Left renal pelvis (tissue), 4 donors: ENCODE measurements around the gene PRSS21. TPM values are rescaled to one million over a fixed set of nuclear protein-coding genes. Genes with fewer than 3 reads are reported as not detected.

Experiments used
- DNase-seq, 4 donors: peaks; one replicate each; pipeline ENCODE4 v3.0.0-alpha.2; 2013; ENCODE audit warnings: low read depth in 4 of 4, low spot score in 3 of 4
- polyA plus RNA-seq, 4 donors: library from polyadenylated mRNA; unstranded; fragments of 120-200 nt; gene quantifications; one replicate each; pipeline ENCODE4 v1.2.1, GENCODE V29; 2013; ENCODE audit not compliant: insufficient read length in 4 of 4

PRSS21 gene
- polyA plus RNA-seq, 4 donors = 0.44 TPM; not detected in 3

DNA sequence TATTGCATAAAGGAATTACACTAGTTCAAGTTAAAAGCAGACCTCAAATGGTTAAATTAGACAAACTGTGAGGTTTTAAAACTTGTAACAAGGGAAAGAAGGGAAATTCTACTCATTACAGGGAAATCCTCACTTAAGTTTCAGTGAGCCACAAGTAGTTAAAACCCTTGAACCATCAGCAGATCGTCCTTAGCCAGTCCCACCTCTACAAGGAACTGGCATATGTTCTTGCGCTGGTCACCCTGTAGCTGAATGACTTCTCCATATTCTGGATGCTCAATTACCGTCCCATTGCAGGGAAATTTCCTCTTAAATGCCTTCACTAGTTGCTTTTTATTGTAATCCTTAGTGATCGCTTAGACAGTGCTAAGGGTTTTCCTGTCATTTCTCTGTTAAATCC lies 5.5 kb downstream of the PRSS21 start:
- no peak for DNase-seq

DNA sequence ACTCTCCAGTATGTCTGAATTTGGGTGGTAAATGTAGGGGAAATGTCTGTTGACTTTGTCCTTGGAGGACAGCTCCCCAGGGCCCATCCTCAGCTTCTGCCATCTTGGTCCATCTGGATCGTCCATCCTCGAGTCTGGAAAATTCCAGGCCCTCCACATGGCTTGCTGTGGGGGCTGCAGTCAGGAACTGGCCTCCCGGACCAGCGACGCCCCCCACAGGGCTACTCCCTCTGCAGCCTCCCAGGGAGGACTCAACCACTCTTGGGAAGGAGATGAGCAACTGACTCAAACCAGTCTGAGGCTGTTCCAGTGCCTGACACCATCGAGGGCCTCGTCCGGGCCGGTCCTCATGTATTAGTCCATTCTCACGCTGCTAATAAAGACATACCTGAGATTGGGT lies 7.6 kb downstream of the PRSS21 start:
- DNase-seq = no peak

DNA sequence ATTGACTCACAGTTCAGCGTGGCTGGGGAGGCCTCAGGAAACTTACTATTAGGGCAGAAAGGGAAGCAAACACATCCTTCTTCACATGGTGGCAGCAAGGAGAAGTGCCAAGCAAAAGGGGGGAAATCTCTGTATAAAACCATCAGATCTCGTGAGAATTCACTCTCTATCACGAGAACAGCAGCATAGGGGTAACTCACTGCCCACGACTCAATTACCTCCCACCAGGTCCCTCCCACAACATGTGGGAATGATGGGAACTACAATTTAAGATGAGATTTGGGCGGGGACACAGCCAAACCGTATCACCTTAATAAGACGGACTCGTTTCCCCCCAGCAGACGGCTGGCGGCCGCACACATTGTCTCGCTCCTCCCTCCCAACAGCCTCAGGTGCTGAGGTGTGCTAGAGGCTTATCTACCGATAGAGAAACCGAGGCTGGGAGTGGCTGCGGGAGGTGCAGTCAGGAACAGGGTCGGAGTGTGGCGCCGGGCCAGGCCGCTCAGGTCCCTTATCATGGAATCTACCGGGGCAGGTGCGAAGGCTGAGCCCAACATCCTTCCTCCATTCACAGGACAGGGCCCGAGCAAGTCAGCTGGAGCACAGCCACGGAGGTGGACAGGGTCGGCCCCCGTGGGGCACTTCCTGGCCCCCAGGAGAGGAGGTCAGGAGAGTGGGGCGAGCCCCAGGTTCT lies 8.2 kb downstream of the PRSS21 start:
- no peak for DNase-seq

DNA sequence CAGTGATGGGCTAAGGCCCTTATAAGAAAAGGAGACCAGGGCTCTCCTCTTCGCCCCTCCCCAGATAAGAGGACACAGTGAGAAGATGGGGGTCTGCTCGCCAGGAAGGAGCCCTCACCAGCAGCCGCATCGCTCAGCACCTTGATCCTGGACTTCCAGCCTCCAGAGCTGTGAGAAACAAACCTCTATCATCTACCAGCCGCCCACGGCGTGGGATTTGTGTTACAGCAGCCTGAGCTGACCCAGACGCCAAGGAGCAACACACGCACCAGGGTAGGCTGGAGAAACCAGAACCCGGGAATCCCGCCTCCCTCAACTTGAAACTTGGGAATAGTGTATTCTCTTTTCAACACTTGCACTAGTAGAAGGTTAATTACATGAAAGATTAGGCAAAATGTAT lies 8.9 kb downstream of the PRSS21 start:
- DNase-seq = no peak

DNA sequence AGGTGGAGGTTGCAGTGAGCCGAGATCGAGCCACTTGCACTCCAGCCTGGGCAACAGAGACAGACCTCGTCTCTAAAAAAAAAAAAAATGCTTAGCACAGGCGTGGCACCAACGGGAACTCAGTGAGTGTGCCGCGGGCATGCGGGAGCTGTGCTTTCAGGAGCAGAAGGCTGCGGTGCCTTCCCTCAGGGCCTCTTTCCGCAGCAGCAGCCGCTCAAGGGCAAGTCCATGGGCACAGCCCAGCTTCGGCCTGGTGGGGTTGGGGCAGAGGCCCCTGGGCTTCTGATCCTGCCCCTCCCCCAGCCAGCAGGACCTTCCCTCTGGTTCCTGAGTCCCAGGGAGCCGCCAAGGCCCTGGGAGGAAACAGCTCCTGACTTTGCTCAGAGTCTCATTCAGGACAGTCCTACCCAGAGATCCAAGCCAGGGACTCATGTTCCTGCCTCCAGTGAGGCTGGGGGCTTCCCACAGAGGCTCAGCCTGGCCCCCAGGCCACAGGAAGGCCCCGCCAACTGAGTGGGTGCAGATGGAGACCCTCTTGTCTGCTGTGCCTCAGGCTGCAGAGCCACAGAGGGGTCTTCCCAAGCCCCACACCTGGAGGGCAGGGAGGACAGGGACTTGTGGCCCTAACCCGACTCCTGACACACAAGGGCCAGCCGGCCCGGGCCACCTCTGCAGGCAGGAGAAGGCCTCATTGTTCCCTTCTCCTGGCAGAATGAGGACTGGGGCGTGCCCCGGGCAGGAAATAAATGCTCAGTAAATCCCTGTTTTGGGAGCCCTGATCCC lies 9.7 kb downstream of the PRSS21 start:
- no peak for DNase-seq

DNA sequence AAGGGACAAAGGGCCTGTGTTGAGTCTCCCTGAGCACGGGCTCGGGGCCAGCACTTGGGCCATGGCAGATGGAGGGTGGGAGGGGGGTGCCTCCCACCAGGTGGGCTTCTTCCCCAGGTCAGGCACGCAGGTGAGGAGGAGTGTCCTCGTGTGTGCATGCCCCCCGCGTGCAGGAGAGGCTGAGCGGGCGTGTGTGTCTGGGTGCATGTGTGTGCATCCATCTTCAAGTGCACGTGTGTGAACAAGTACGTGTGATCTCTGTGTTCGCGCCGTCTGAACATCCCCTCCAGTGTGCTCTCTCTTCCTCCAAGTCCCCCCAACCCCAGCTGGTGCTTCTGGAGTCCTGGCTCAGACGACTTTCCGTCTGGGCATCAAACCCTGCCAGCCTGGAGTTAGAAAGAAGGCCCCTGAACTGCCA lies 10.3 kb downstream of the PRSS21 start:
- no peak for DNase-seq

DNA sequence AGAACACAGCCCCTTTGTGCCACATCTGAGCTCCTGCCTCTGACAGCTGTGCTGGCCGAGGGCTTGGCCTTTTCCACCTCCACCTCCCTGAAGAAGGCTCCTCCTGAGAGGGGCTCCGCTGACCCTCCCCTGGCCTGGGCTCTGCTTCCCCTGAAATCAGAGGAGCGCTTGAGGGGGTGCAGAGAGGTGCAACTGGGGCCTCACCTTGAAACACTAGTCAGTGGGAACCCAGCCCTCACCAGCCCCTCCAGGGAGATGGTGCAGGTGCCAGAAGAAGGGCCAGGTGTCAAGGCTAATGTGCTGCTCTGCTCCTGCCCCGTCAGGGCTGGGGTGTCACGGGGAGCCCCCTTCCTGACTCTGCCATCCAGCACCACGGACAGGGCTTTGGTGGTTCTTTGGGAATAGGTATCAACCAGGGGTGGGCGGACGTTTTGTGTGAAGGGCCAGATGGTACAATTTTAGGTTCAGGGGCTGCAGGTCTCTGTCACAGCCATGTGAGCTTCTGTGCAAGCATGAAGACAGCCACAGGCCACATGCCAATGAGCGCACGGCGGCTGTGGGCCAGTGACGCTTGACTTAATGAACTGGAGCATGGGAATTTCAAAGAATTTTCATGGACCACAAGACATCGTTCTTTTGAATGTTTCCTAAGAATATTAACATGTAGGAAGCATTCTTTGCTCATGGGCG lies 10.9 kb downstream of the PRSS21 start:
- DNase-seq = no peak

DNA sequence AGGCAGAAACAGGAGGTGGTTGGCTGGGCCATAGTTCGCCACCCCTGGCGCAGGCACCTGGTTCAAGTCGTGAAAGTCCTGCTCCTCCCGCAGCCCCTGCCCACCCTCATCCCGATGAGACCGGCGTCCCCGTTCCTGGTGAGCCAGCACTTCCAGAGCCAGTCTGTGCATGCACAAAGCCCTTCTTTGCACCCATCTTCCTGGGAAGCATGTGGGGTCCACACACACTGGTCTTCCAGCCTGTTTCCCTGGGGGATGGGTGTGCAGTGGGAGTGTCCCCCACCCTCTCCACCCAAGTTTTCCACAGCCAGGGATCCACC lies 11.4 kb downstream of the PRSS21 start:
- no peak for DNase-seq

DNA sequence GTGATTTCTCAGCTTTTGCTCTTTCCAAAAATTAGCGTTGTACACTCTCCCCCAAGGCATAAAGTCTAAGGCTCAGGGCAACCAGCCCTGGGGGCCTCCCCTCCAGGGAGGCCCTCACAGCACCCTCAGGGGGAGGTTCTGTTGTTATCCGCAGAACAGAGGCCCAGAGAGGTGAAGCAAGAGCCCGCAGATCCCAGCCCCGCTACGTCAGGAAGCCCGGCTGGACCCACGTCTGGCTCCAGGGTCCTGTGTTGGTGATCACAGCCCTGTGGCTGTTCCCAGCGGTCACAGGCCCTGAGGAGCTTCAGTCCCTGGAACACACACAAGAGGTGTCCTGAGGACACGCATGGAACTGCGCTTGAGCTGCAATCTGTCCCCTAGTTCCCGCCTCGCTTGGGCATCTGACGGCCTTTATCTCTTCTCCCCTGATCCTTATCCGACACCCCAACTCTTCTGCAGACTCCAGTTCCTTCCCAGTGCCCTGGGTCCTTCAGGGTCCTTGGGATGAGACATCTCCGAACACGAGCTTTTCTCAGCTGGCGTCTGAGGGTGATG lies 11.9 kb downstream of the PRSS21 start:
- no peak for DNase-seq

DNA sequence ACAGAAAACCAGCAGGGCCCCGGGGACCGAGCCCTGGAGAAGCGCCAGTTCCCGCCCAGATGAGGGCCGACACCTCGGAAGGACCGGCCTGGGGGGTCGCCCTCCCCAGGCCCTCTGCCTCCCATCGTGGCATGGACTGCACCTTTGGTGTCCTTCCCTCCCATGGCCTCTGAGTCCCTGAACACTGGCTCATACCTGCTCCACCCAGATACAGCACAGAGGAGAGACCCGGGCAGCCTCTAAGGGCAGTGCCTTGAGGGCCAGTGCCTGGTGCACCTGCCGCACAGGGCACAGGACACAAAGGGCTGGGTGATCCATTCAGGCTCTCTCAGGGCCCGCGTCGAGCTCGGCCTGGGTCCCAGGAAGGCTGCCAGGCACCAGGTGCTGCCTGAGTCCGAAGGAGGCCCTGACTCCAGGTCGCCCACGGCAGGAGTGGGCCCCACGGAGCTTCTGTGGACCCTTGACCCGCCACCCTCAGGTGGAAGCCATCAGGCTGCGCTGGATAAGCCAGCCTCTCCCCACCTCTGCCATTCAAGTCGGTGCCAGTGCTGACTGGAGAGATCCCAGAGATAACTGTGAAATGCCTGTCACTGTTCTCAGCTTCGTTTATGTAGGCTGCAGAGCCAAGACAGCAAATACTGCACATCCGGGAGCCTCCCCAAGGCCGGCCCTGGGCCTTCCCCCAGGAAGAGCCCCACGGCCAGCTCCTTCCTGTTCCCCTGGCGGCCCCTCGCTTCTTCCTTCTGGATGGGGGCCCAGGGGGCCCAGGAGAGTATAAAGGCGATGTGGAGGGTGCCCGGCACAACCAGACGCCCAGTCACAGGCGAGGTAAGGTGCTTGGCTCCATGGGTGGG lies 12.7 kb downstream of the PRSS21 start, which contains the start of gene ZG16B:
ZG16B (plus strand) TSS at position 803 of the 854 bp plus-strand sequence. CDS start 139 bp downstream, outside the sequence.
- no peak for DNase-seq

DNA sequence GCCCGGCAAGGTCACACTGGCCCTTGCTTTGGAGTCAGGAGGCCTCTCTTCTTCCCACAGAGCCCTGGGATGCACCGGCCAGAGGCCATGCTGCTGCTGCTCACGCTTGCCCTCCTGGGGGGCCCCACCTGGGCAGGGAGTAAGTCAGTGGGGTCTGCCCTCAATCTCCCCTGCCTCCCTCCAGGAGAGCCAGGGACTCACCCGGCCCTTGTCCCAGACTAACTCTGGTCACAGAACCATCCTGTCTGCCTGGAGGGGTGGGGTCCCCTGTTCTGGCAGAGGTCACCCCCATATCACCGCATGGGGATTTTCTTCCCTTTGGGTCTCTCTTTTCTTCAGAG lies 13.3 kb downstream of the PRSS21 start:
- no peak for DNase-seq

DNA sequence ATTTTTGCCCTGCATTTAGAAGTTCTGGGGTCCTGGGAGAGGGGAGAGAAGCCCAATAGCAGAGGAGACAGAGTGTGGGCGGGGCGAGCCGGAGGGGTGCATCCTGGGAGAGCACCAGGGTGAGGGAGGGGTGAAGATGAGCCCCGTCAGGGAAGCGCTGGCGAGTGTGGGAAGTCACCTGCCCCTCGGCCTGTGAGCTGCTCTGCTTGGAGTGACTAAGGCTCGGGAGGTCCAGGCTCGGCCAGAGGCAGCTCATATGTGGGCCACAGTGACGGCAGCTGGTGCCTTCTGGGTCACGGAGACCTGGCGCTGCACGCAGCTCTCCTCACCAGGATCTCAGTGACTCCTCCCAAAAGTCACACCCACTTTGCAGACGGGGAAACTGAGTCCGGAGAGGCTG lies 14.2 kb downstream of the PRSS21 start:
- no peak for DNase-seq

DNA sequence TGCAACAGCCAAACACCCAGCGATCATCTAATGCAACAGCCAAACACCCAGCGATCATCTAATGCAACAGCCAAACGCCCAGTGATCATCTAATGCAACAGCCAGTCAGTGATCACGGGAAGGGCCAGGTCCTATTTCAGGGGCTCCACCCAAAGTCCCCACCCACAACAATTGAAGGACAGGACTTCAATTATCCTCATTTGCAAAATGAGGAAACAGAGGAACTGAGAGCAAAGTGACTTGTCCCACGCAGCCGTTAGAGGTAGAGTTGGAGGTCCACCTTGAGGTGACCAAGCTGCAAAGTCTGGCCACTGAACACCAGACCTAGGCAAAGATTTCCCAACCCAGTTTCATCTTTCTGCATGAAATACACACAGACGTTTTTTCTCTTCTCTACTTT lies 16.7 kb downstream of the PRSS21 start:
- no peak for DNase-seq

DNA sequence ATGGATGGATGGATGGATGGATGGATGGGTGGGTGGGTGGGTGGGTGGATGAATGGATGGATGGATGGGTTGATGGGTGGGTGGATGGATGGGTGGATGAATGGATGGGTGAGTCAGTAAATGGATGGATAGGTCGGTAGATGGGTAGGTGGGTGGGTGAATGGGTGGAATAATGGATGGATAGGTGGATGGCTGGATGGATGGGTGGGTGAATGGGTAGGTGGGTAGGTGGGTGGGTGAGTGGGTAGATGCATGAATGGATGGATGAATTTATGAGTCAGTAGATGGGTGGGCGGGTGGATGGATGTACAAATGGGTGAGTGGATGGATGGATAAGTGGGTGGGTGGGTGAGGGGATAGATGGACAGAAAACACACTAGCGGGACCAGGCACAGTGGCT lies 17.9 kb downstream of the PRSS21 start:
- no peak for DNase-seq

DNA sequence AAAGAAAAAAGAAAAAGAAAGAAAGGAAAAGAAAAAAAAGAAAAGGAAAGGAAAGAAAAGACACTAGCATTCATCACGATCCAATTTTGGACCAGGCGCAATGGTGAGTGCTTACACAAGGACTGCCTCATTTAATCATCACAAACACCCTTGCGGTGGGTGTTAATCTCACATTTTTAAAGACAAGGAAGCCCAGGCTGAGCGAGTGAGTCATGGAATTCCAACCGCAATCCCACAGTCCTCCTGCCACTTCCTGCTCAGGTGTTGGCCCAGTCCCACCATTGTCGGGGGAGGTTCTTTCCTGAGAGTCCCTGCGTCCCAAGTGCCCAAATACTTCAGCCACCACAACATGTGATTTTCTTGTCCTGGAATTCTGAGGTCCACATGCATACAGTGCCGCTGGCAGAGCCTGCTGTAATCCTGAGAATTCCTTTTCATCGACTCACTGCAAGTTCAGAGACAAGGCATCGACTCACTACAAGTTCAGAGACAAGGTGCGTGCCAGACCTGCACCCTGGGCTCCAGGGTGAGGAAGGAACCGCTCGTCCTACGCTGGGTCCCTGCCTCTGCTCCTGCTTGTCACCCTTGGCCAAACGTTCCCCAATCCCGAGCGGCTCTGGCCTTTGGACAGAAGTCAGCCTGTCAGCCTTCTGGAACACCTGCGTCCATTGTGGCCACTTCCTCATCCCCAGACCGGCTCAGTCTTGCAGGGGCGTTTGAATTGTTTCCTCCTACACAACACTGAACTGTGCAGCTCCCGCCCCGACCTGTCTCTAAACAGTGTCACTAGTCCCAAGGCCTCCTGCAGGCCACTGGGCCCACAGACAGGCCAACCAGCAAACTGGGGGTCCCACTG lies 18.8 kb downstream of the PRSS21 start:
- DNase-seq = no peak

DNA sequence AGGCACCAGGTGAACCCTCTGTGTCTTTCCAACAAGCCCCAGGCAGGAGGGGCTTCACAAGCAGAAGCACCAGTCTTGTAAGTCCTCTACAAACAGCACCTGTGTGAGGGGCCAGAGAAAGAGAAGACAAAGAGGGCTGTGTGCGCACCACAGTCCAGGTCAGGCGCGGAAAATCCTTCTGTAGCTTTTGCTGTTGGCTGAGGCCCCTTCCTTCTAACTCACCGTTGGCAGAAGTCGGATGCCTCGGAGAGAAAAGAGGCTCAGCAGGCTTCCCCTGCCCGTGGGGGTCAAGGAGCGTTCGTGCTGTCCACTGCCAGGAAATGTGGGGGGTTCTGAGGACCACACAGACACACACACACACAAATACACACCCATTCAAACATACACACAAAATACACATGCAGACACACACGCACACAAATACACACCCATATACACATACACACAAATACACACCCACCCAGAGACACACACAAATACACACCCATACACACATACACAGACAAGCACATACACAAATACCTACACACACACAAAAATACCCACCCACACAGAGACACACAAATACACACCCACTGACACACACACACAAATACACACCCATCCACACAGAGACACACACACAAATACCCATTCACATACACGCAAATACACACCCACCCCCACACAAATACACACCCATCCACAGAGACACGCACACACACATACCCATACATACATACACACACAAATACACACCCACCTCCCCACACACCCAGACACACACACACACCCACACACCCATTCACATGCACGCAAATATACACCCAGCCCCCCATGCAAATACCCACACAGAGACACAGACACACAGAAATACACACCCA lies 19.8 kb downstream of the PRSS21 start:
- no peak for DNase-seq

DNA sequence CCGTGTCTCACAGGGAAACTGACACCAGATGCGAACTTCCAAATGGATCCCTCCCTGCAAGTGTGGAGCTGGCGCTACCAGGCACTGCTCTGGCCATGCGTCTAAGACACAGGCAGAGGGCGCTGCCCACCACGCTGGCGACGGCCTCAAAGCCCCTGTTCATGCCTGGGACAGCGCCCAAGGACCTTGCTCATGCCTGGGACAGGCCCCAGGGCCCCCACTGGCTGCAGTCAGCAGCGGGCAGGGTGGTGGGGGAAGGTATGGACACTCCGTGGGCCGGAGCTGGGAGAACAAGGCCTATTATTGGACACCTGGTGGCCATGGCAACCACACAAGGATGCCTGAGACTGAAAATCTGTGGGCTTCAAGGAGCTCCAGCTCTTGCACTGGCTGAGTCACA lies 21.9 kb downstream of the PRSS21 start:
- peak in 1 of 4 donors; percentile 39 for DNase-seq

DNA sequence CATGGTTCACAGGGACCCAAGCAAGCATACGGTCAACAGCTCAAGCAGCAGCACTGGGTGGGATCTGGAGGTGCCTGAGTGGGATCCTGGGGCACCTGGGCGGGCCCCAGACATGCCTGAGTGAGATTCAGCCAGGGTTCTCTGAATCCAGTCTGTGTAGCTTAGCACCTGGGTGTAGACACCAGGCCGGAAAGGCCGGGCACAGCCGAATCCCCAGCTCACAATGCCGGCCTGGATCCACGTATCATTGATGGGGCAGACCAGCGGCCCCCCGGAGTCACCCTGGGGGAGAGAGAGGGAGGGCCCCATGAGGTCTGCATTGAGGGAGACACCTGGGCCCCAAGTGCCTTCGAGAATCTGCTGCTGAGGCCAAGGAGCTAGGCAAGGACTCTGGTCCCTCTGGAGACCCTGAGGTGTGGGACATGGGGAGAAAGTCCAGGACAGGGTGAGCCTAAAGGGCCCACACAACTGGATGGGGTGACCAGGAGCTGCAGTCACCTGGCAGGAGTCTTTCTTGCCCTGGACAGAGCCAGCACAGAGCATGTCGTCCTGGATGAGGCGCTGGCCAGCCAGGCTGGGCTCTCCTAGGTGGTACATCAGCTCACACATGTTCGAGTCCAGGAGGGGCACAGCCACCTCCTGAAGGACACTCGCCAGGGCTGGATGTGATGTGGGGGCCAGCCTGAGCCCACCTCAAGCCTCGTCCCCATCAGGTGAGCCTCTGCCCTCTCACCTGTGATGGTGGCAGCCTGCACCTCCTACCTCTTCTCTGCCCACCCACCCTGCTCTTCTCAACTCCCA lies 22.8 kb downstream of the PRSS21 start:
- no peak for DNase-seq
